Colon (tissue), 2 donors: Measurements from ENCODE around the gene ZNF415.
"Not testable (repeated sequence)": the region's sequence is repeated elsewhere in the genome, so short reads cannot be mapped to it uniquely, and the experiment has no call there.

Source experiments
- FAIRE-seq: peaks from 2 replicates; lab custom pipeline; 2012; peaks lifted over from hg19 to GRCh38; lab: Jason Lieb, UNC
- donor health status: control.
- donor health status: control.

The ZNF415 gene

DNA sequence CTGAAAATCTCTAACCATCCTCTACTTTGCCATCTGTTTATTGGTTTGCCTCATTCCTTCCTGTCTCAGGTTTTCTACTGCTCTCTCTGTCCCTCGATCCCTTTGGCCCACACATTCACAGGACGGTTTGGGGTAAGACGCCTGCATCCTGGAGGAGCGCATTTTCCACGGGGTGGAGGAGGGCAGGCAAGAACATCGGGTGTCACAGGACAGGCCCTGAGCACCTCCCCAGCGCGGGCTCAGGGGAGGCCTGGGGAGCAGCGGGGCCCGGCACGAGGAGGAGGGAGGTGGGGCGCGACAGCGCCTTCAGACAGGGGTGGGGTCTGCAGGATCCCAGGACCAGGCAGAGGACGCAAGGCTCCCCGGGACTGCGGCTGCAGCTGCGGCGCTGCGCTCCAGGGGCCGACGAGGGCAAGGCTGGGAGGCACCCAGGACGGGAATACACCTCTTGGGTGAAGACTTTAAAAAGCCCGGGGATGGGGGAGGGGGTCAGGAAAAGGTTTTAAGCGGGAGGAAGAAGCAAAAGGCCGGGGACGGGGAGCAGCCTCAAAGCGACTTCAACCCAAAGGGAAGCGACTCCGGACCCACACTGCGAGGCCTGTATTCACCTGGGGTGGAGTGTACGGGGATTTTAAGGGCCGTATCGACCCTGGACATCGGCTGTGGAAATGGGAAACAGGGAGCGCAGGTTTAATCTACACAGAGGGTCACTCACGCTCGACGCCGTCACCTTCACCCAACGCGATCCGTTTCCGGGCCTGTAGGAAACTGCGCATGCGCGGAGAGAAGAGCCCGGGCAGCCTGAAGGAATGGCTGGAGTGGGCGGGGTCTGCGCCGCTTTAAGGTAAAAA is at the start of gene ZNF415:
ZNF415 (minus strand) TSS at position 770 of the 851 bp plus-strand sequence. CDS start 10,234 bp downstream, outside the sequence.
- FAIRE-seq, result no peak

DNA sequence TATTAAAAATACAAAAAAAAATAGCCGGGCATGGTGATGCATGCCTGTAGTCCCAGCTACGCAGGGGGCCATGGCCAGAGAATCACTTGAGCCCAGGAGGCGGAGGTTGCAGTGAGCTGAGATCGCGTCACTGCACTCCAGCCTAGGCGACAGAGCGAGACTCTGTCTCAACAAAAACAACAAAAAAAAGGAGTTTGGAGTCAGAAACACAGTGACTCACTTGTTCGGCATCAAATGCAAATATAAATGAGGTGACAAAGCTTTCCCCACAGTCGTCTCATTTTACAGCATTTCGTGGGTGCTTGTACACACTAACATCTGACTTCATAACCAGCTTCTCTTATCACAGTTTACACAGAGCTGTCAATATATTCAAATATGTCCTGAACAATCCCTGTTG is 49.5 kb upstream of the ZNF415 start:
- no peak for FAIRE-seq

DNA sequence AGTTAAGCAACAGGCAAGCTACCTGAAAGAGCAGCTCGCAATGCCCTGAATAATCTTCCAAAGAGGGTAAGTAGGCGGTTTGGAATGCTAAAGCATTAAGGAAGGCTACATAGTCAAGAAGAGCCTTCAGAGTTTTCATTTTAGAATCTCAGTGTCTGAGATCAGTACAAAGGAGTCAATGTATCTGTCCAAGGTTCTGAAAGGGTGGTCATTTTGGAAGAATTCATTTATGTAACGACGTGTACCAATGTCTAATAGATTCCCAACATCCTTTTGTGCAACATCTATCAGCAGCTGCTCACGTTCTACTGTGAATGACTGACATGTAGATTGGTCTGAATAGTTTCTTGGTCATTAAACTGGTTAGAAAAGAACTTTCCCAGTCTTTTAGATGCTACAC is 45.3 kb upstream of the ZNF415 start:
- no peak for FAIRE-seq

DNA sequence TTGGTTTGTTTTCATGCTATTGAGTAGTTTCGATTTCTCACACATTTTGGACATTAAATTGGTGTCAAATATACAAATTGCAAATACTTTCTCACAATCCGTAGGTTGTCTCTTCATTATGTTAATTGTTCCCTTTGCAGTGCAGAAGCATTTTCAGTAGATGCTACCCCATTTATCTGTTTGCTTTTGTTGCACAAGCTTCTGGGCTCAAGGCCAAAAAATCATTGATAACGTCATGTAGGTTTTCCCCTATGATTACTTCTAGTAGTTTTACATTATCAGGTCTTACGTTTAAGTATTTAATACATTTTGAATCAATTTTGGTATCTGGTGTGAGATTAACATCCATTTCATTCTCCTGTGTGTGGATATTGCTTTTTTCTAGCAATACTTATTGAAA is 40.2 kb upstream of the ZNF415 start:
- FAIRE-seq, result no peak

DNA sequence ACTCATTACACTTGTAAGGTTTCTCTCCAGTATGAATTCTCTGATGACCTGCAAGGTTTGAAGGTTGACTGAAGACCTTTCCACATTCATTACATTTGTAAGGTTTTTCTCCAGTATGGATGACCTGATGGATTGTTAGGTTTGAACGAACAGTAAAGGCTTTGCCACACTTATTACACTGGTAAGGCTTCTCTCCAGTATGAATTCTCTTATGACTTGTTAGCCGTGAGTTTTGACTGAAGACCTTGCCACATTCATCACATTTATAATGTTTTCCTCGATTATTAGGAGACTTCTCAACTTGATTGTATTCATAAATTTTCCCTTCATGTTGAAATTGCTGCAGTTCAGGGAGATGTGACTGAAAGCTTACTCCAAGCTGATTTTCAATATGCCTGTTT is 33.0 kb upstream of the ZNF415 start:
- no peak for FAIRE-seq

DNA sequence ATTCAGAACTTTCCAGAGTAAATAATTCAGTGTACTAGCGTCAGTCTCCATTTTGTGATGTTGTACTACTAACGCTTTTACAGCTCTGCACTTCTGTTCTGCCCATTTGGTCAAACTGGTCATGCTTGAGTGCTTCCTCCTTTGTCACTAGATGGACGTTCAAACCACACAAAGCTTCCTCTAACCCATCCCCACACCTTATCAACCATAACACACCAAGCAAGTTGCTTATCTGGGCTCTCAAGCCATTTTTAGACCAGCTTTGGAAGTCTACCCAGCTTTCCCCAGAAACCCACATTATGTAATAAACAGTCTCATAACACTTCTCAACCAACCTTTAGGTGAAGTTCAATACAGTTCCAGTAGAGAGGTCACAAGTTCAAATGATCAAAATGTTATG is 28.4 kb upstream of the ZNF415 start:
- no peak for FAIRE-seq

DNA sequence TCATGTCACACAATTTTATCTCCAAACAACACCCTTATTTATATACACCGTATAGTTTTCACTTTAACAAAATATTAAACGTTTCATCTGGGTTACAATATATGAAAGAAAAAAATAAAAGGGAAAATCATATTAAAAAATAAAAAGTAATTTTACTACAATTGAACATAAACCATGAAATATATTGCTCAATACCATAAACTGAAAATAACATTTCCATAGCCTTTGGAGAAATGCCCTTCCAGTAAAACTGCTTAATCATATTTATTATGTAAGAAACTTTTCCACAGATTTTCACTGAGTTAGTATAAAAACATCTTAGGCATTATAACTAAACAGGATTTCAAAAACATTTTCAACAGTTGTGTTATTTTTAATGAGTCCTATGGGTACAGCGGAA is 27.6 kb upstream of the ZNF415 start:
- peak; percentile 61 for FAIRE-seq

DNA sequence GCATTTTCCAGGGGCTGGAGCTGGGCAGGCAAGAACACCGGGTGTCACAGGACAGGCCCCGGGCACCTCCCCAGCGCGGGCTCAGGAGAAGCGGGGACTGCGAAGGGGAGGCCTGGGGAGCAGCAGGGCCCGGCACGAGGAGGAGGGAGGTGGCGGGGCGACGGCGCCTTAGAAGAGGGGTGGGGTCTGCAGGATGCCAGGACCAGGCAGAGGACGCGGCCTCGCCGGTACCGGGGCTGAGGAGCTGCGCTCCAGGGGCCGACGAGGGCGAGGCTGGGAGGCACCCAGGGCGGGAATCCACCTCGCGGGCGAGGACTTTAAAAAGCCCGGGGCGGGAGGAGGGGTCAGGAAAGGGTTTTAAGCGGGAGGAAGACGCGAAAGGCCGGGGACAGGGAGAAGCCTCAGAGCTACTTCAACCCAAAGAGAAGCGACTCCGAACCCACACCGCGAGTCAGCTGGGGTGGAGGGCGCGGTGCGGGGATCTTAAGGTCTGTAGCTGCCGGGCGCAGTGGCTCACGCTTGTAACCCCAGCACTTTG is 25.5 kb upstream of the ZNF415 start:
- no peak for FAIRE-seq

DNA sequence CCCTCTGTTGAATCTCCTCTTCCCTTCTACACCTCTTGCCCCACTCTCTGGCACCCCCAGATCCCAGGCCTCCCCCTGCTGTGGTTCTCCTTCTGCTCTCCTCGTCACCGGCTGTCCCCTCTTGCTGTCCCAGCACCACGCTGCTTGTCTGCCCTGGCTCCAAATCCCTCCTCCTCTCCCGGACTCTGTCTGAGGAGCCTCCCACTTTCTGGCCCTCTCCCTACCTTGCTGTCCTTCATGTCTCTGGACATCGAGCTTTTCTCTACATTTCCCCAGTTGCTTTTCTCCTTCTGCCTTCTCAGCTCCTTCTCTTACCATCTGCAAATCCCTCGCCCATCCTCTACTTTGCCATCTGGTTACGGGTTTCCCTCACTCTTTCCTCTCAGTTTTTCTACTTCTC is 24.9 kb upstream of the ZNF415 start:
- FAIRE-seq, result no peak

DNA sequence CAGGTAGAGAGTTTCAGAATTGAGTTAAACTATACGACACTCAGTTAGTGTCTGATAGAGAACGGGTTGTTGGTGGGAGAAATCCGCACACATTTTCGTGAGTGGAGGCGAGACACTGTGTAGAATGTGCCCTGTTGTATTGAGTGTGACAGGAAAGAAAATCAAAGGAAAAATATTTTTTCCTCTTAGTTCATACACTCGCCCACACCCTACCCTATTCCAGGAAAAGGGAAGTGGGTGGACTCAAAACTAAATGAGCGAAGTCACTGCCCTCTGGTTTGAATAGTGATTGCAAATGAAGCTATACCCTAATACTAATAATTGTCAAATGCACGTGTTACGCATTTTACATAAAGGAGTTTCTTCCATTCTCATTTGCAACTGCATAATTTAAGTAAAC is 24.1 kb upstream of the ZNF415 start:
- FAIRE-seq, result no peak

DNA sequence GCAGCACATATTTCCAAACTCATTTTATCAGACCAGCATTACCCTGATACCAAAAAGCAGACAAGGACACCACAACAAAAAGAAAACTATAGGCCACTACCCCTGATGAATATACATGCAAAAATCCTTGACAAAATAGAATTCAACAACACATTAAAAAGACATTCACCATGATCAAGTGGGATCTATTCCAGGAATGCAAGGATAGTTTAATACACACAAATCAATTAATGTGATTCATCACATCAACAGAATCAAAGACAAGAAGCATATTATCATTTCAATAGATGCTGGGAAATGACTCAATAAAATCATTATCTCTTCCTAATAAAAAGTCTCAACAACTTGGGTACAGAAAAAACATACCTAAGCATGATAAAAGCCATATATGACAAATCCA is 14.9 kb upstream of the ZNF415 start:
- FAIRE-seq, result no peak

DNA sequence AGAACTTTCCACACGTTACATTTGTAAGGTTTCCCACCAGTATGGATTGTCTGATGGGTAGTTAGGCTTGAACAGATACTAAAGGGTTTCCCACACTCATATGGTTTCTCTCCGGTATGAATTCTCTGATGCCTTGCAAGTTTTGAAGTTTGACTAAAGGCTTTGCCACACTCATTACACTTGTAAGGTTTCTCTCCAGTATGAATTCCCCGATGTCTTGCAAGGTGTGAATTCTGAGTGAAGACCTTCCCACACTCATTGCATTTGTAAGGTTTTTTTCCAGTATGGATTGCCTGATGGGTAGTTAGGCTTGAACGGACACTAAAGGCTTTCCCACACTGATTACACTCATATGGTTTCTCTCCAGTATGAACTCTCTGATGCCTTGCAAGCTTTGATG is 7.6 kb upstream of the ZNF415 start:
- no peak for FAIRE-seq

DNA sequence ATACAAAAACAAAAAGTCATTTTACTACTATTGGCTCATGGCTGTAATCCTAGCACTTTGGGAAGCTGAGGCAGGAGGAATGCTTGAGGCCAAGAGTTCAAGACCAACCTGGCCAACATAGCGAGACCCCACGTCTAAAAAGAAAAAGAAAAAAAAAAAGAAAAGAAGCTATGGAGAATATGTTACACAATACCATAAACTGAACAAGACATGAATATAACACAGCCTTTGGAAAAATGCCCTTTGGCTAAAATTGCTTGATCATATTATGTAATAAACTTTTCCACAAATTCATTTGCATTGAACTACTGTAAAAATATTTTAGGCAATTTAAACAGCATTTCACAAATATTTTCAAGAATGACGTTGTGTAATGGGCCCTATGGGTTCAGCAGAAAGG is 3.7 kb upstream of the ZNF415 start:
- FAIRE-seq, result no peak

DNA sequence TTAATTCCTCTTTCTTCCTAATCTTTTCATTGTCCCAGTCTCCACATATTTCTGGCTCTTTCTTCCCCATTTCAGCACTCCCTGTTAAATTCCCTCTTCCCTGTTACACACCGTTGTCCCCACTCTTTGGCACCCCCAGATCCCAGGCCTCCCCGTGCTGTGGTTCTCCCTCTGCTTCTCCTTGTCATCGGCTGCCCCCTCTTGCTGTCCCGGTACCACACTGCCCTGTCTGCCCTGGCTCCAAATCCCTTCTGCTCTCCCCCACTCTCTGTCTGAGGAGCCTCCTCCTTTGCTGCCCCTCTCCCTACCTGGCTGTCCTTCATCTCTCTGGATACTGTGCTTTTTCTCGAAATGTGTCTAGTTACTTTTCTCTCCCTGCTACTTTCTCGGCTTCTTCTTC is 983 bp downstream of the ZNF415 start:
- no peak for FAIRE-seq

DNA sequence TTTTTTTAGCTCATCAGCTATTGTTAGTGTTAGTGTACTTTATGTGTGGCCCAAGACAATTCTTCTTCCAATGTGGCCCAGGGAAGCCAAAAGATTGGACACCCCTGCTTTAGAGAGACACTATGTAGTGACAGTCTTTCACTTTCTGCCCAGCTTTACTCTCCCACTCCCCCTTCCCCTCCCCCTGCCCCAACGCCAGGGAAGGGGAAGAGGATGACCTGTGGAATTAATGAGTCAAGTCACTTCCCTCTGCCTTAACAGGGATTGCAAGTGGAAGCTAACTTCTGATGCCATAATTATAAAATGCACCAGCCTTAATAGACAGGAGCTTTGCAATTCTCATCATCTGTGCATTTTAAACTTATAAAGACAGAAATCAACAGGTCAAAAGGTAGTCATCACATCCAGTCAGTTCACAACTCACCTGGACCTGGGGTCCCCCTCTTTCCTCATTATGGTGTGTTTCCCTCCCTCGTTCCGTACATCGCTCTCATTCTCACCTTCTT is 1.6 kb downstream of the ZNF415 start:
- FAIRE-seq, result no peak

DNA sequence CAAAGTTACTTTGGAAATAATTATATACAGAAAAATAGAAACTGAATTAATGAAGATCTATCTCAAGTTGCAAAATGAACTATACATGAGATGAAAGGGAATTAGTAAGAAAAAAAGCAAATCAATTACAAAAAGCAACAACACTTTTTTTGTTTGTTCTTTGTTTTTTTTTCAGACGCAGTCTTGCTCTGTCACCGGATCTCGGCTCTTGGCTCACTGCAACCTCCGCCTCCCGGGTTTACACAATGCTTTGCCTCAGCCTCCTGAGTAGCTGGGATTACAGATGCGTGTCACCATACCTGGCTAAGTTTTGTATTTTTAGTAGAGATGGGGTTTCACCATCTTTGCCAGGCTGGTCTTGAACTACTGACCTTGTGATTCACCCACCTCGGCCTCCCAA is 2.2 kb downstream of the ZNF415 start:
- FAIRE-seq, result no peak

DNA sequence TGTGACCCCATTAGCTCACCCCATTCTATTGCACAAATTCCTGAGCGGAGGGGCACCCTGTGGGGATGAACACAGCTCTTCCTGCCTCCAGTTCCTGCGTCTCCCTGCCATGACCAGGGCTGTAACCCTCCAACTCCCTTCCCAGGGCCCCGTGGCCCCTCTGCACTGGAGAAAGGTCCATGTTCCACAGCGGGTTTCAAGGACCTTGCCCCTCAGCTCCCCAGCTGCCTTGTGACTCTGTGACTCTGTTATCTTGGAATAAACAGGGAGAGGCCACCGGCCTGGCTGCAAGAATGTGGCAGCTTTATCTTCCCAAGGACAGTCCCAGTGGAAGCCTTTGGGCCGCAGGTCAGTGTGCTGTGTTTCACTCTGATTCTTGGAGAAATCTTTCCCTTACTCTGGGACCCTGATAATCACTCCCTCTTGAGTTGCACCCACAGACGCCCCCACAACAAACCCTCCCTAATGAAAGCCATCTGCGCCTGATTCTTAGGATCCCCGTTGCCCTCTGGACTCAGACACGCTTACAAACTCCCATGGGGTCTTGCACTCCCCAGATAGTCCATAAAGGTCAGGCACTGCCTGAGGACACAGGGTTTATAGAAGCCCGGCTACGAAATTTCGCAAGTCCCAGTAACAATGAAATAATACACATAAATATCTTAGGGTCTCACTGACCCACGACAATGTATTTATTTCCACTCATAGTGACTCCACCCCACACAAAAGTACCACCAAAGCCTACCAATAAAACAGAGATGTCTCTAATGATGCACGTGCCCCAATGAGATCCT is 5.8 kb downstream of the ZNF415 start:
- not testable (repeated sequence) for FAIRE-seq

DNA sequence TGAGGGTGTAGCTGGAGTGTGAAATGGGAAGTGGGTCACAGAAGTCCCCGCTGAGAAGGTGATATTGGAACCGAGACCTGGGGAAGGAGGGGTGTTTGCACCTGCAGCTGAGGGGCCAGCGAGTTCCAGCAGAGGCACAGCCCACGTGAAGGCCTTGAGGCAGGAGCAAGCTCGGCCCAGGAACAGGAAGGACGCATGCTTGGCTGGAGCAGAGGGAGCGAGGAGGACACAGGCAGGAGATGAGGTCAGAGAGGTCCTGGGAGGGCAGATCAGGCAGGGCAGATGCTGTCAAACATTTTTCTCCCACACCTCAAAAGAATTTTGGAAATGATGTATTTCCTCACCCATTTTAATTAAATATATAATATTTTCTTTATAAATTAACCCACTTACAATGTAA is 9.3 kb downstream of the ZNF415 start:
- FAIRE-seq, result no peak

DNA sequence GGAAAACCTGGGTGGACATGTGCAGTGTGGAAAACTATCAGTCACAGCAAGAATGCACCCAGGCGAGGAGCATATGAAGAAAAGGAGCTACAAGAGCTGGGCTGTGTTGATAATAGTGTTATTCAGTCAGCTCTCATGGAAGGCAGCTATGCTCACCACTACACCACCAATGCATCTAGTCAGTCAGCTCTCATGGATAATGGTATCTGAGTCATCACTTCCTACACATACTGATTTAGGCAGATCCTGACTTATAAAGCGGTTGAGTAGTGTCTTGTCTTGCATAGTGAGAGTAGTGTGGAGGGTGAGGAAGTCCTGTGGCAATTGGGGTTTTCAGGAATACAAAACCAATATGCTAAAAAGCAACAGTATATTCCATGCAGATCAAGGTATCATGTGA is 20.4 kb downstream of the ZNF415 start:
- FAIRE-seq, result no peak

DNA sequence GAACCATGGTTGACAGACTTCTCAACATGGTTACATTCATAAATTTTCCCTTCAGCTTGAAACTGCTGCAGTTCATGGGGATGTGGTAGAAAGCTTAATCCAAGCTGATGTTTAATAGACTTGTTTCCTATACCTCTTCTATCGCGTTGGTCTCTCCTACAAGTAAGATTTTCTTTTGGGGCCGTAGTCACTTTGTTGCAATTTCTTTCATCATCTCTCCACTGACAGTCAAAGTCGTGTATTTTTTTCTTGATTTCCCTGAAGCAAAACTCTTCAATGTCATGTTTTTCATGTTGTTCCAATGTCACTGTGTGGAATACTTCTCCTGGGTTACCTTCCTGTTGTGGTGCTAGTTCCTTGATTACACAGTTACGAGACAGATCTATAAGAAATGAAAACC is 23.2 kb downstream of the ZNF415 start:
- FAIRE-seq, result no peak

DNA sequence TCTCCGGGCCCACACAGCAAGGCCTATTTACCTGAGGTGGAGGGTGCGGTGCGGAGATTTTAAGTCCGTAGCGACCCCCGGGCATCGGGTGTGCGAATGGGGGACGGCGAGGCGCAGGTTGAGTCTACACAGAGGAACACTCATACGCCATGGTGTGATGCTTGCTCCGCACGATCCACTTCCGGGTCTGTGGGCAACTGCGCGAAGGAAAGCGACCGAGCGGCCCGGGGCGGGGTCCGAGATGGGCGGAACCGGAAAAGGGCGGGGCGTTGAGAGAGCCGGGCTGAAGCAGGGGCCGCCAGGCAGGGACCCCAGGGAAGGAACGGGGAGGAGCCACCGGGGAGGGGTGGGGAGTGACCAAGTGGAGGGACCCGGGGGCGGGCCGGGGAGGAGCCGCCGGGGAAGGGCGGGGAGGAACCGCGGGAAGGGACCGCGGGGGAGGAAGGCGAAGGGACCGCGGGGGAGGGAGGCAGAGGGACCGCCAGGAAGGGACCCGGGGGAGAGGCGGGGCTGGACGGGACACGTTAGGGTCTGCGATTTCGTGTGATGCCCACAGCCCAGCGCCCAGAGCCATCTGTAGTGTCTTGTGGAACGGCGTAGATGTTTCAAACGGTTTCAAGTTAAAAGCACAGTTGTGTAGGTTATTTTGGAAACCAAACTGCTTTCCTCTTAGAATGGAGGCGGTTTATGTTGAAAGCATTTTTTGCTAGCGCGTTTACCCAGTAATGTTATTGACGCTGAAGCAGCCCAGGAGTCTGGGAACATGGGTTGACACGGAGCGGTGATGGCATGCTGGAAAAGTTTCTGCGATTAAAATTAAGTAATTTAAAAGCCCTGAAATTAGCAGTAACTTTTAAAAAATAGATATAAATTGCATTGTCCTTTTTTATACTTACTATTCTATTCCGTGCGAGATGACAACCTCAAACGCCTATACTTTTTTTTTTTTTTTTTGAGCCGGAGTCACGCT is 29.2 kb downstream of the ZNF415 start, which contains the start of gene ZNF160:
ZNF160 (minus strand) TSS at position 189 of the 970 bp plus-strand sequence. CDS start 17,146 bp downstream, outside the sequence.
- FAIRE-seq, result no peak
